OCI-LY1 (cell line): ENCODE measurements around the gene MSANTD3.

ENCODE experiments used
- H2AFZ ChIP-seq: fragments of 200-600 bp; sonication (generic), shearing (Covaris generic); 2 replicates; pipeline ENCODE4 v1.6.0; 2014; ENCODE audit warnings: antibody characterized with exemption, mild to moderate bottlenecking, low read length
- H3F3A ChIP-seq: fragments of 200-600 bp; sonication (generic), shearing (Covaris generic); 2 replicates; pipeline ENCODE4 v1.6.0; 2014; ENCODE audit warnings: mild to moderate bottlenecking, antibody characterized with exemption, low read length, moderate library complexity; ENCODE audit not compliant: insufficient read depth
- H3K27ac ChIP-seq: fragments of 200-600 bp; sonication (generic); 2 replicates; pipeline ENCODE4 v1.5.1; 2014; ENCODE audit warnings: low read length, mixed run types, mild to moderate bottlenecking, low read depth; ENCODE audit not compliant: poor library complexity, severe bottlenecking
- H3K27me3 ChIP-seq: fragments of 200-600 bp; sonication (generic); 2 replicates; pipeline ENCODE4 v1.6.0; 2014; ENCODE audit warnings: antibody characterized with exemption, mild to moderate bottlenecking, low read length, moderate library complexity; ENCODE audit not compliant: insufficient read depth
- H3K36me3 ChIP-seq: fragments of 200-600 bp; sonication (generic); 2 replicates; pipeline ENCODE4 v1.6.1; 2014; ENCODE audit warnings: mild to moderate bottlenecking, antibody characterized with exemption, low read length, moderate library complexity, mixed read lengths; ENCODE audit not compliant: insufficient read depth
- H3K4me1 ChIP-seq: fragments of 200-600 bp; sonication (generic); 2 replicates; pipeline ENCODE4 v1.5.1; 2014; ENCODE audit warnings: mild to moderate bottlenecking, low read length, moderate library complexity; ENCODE audit not compliant: insufficient read depth, severe bottlenecking
- H3K4me2 ChIP-seq: fragments of 200-600 bp; sonication (generic), shearing (Covaris generic); 2 replicates; pipeline ENCODE4 v1.6.1; 2014; ENCODE audit warnings: low read length
- H3K4me3 ChIP-seq: fragments of 200-600 bp; sonication (generic); 2 replicates; pipeline ENCODE4 v1.5.1; 2014; ENCODE audit warnings: low read length, low read depth, mild to moderate bottlenecking, mixed read lengths; ENCODE audit not compliant: poor library complexity, severe bottlenecking
- H3K79me2 ChIP-seq: fragments of 200-600 bp; shearing (Covaris generic); 2 replicates; pipeline ENCODE4 v1.6.1; 2016; ENCODE audit warnings: mixed run types, low read length, mixed read lengths; ENCODE audit not compliant: insufficient read depth
- H3K9ac ChIP-seq: fragments of 200-600 bp; sonication (generic), shearing (Covaris generic); 2 replicates; pipeline ENCODE4 v1.6.1; 2014; ENCODE audit warnings: mild to moderate bottlenecking, low read length, mixed read lengths
- H3K9me2 ChIP-seq: fragments of 200-600 bp; sonication (generic), shearing (Covaris generic); 2 replicates; pipeline ENCODE4 v1.6.1; 2014; ENCODE audit warnings: low read depth, mild to moderate bottlenecking, low read length, mixed read lengths
- H3K9me3 ChIP-seq: fragments of 200-600 bp; shearing (Covaris generic); 2 replicates; pipeline ENCODE4 v1.6.1; 2014; ENCODE audit warnings: low read length, mixed read lengths
- H4K20me1 ChIP-seq: fragments of 200-600 bp; sonication (generic), shearing (Covaris generic); 2 replicates; pipeline ENCODE4 v1.6.0; 2016; ENCODE audit warnings: mild to moderate bottlenecking, low read length; ENCODE audit not compliant: insufficient read depth
- CTCF ChIP-seq: fragments of 200-600 bp; sonication (generic), shearing (Covaris generic); IDR thresholded peaks from 2 replicates; pipeline ENCODE4 v1.5.1; 2017; ENCODE audit warnings: mild to moderate bottlenecking, antibody characterized with exemption, low read length, moderate library complexity, mixed read lengths
- EZH2 ChIP-seq: fragments of 200-600 bp; sonication (generic), shearing (Covaris generic); IDR thresholded peaks from 2 replicates; pipeline ENCODE4 v1.8.0; 2017; ENCODE audit warnings: borderline replicate concordance, mixed run types, mild to moderate bottlenecking, antibody characterized with exemption, low read length, moderate library complexity, mixed read lengths

MSANTD3 gene

DNA sequence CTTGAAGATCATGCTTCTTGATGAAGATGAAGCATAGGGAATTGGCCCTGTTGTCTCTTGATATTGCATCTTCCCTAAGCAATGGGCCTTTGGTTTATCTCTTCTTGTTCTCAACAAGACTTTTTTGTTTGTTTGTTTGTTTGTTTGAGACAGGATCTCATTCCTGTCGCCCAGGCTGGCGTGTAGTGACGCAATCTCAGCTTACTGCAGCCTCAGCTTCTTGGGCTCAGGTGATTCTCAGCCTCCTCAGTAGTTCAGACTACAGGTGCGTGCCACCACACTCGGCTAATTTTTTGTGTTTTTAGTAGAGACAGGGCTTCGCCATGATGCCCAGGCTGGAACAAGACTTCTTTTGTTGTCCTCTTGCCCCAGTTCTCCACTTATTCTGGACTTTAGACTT, 51.2 kb downstream of the MSANTD3 start:
- H3K9ac ChIP-seq: no peak overlapping the region
- no peaks in the 10 kb centered on the region for H3F3A ChIP-seq
- H3K27ac ChIP-seq: no peak overlapping the region
- no peaks in the 10 kb centered on the region; the same call in 1 of the 2 replicates for H3K36me3 ChIP-seq
- no peak overlapping the region for H3K4me3 ChIP-seq
- H3K27me3 ChIP-seq: no peaks in the 10 kb centered on the region
- H3K4me2 ChIP-seq: no peak overlapping the region
- TF ChIP-seq CTCF (no peak), EZH2 (no peak)
- H4K20me1 ChIP-seq: no peaks in the 10 kb centered on the region
- H3K79me2 ChIP-seq: no peaks in the 10 kb centered on the region; the same call in 1 of the 2 replicates
- no peak overlapping the region for H2AFZ ChIP-seq
- peaks cover 4% of the 10 kb centered on the region; the same call in 1 of the 2 replicates for H3K9me3 ChIP-seq
- H3K9me2 ChIP-seq: no peaks in the 10 kb centered on the region
- peaks cover 18% of the 10 kb centered on the region for H3K4me1 ChIP-seq

GRCh38 chr9:100479820-100480219, 52.9 kb downstream of the MSANTD3 start:
- Histone ChIP-seq H3K9me3 (peaks cover 4% of the 10 kb centered on the region; the same call in 1 of the 2 replicates), H3F3A (no peaks in the 10 kb centered on the region), H3K9me2 (no peaks in the 10 kb centered on the region), H3K4me2 (no peak overlapping the region), H2AFZ (no peak overlapping the region), H4K20me1 (no peaks in the 10 kb centered on the region), H3K4me1 (peaks cover 10% of the 10 kb centered on the region), H3K27ac (no peak overlapping the region), H3K9ac (no peak overlapping the region), H3K79me2 (no peaks in the 10 kb centered on the region; the same call in 1 of the 2 replicates), H3K27me3 (no peaks in the 10 kb centered on the region), H3K4me3 (no peak overlapping the region), H3K36me3 (no peaks in the 10 kb centered on the region; the same call in 1 of the 2 replicates)
- TF ChIP-seq EZH2 (no peak), CTCF (no peak)

DNA sequence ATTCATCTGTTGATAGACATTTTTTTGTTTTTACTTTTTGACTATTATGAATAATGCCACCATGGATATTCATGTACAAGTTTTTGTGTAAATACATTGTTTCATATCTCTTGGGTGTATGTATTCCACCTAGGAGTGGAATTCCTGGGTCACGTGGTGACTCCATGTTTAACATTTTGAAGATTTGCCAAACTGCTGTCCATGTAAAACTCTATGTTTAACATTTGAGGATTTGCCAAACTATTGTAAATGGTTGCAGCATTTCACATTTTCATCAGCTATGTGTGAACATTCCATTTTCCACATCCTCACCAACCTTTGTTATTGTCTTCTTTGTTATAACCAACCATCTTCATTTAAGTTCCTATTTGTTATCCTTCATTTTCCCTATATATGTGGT, 58.3 kb downstream of the MSANTD3 start:
- Histone ChIP-seq H3K4me2 (no peak overlapping the region), H4K20me1 (no peaks in the 10 kb centered on the region), H3K4me3 (no peak overlapping the region), H3K9me3 (no peaks in the 10 kb centered on the region), H3K27me3 (no peaks in the 10 kb centered on the region), H2AFZ (no peak overlapping the region), H3K4me1 (peaks cover 11% of the 10 kb centered on the region), H3K36me3 (no peaks in the 10 kb centered on the region), H3K9ac (no peak overlapping the region), H3K9me2 (no peaks in the 10 kb centered on the region), H3K27ac (no peak overlapping the region), H3K79me2 (peaks cover 6% of the 10 kb centered on the region; the same call in 1 of the 2 replicates), H3F3A (no peaks in the 10 kb centered on the region)
- TF ChIP-seq CTCF: no peak
- TF ChIP-seq EZH2: no peak
